Tibial nerve (tissue), 4 donors: ENCODE measurements around the gene FAS. TPM values are rescaled to one million over a fixed set of nuclear protein-coding genes. Genes with fewer than 3 reads are reported as not detected.
A peak's percentile ranks its signal among the peaks of the same experiment; 100 is the strongest.
"Not testable (repeated sequence)": the region's sequence is repeated elsewhere in the genome, so short reads cannot be mapped to it uniquely, and the experiment has no call there.

ENCODE experiments used
- DNase-seq, 2 donors: peaks; one replicate each; pipeline ENCODE4 v3.0.0-alpha.2; 2019; ENCODE audit warnings: low spot score in 2 of 2
- H3K27ac ChIP-seq, 4 donors: fragments of 200-600 bp; sonication (generic) in 3 of 4; one replicate each; pipeline ENCODE4 v1.5.1; 2017 to 2019; ENCODE audit warnings: mild to moderate bottlenecking in 1 of 4
- H3K27me3 ChIP-seq, 2 donors: fragments of 200-600 bp; sonication (generic) in 1 of 2; one replicate each; pipeline versions ENCODE4 v1.5.1 to v1.6.0; 2017 to 2019
- H3K36me3 ChIP-seq, 3 donors: fragments of 200-600 bp; sonication (generic); one replicate each; pipeline ENCODE4 v1.5.1; 2018 to 2019
- H3K4me1 ChIP-seq, 4 donors: fragments of 200-600 bp; sonication (generic) in 3 of 4; one replicate each; pipeline ENCODE4 v1.5.1; 2017 to 2019
- H3K4me3 ChIP-seq, 4 donors: fragments of 200-600 bp; sonication (generic) in 3 of 4; one replicate each; pipeline ENCODE4 v1.5.1; 2017 to 2019; ENCODE audit warnings: mild to moderate bottlenecking in 1 of 4, moderate library complexity in 1 of 4
- H3K9me3 ChIP-seq, 4 donors: fragments of 200-600 bp; sonication (generic) in 3 of 4; one replicate each; pipeline ENCODE4 v1.5.1; 2017 to 2019
- CTCF ChIP-seq, 5 experiments: fragments of 200-600 bp in 3 of 5; fragments of 450-650 bp in 2 of 5; sonication (generic) in 3 of 5; IDR thresholded peaks; one replicate each; pipeline ENCODE4 v1.5.1; 2016 to 2019; ENCODE audit warnings: antibody characterized with exemption in 5 of 5, mild to moderate bottlenecking in 3 of 5, moderate library complexity in 2 of 5
- EP300 ChIP-seq, 2 donors: sonication (generic); formaldehyde crosslinking; IDR thresholded peaks; one replicate each; pipeline ENCODE4 v1.6.1; 2017; ENCODE audit warnings: antibody characterized with exemption in 2 of 2, mild to moderate bottlenecking in 1 of 2
- POLR2A ChIP-seq, 2 donors: fragments of 450-650 bp; IDR thresholded peaks; one replicate each; pipeline ENCODE4 v1.6.1; 2017; ENCODE audit warnings: antibody characterized with exemption in 2 of 2, mild to moderate bottlenecking in 2 of 2, moderate library complexity in 2 of 2
- WGBS, 2 donors: methylation state at CpG; one replicate each; pipeline ENCODE4 v1.1.5; 2018; 5-methylcytosine and 5-hydroxymethylcytosine counted together
- total RNA-seq, 4 donors: library from RNA; depleted of rRNA; stranded (reverse); fragments of >200 nt; gene quantifications; one replicate each; pipeline ENCODE4 v1.1.0, GENCODE V29; 2016

Gene FAS
- total RNA-seq, 4 donors from 2014 or later, result 18.4 to 32.2 (median 20.9) TPM

DNA sequence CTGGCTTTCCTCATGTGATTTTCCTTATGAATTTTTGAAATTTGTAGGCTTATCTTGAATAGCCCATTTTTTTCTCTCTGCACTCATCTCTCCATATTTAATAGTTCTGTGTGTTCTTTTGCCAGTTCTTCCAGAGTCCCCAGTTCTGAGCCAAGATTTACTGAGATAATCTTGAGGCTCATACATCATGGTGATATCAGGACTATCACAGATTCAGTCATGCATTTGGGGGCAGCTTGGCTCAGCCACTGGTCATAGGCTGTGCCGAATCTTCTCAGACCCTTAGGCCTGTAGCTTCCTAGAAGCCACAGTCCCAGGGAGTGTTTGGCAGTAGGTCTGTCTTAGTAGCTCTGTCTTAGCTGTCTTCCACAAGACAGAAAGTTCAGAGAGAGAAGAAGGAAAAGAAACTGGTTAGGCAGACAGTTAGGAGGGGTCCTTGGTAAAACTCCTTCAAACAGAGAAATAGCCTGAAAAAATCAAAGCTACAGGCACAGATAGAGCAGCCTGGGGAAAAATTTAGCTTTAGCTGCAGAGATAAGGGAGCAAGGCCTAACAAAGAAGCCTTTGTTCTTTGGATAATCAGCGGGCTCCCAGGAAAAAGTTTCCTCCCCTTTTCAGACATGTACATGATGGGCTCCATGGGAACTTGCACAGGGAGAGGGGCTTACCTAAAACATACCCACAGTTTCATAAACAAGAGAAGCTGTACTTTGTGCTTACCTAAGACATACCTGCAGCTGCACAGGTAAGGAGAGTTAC lies 29.1 kb downstream of the FAS start:
- Histone ChIP-seq H3K4me3 (no peak overlapping the region), H3K27ac (no peak overlapping the region), H3K4me1 (peaks cover 0 to 6% (median 0%) of the 10 kb centered on the region in 4 donors), H3K27me3 (no peaks in the 10 kb centered on the region), H3K9me3 (no peaks in the 10 kb centered on the region), H3K36me3 (peaks cover 0 to 48% (median 0%) of the 10 kb centered on the region in 3 donors)
- DNase-seq, result no peak
- 37 to 59% methylated on average over 2 of the region's 2 CpGs for WGBS, 2 donors
- TF ChIP-seq CTCF (IDR thresholded peaks at IDR 0.05) (no peak), POLR2A (IDR thresholded peaks at IDR 0.05) (no peak), EP300 (IDR thresholded peaks at IDR 0.05) (no peak)

DNA sequence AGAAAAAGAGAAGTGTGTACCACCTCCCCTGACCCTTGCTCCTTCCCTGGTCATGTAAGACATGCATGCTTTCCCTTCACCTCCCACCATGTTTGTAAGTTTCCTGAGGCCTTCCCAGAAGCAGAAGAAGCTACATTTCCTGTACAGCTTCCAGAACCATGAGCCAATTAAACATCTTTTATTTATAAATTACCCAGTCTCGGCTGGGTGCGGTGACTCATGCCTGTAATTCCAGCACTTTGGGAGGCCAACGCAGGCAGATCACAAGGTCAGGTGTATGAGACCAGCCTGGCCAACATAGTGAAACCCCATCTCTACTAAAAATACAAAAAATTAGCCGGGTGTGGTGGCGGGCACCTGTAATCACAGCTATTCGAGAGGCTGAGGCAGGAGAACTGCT lies 30.9 kb downstream of the FAS start:
- H3K4me1 ChIP-seq, H3K4me3 ChIP-seq, DNase-seq, H3K9me3 ChIP-seq, H3K27ac ChIP-seq, H3K27me3 ChIP-seq: not testable (repeated sequence)
- 91 to 94% methylated on average over 6 of the region's 6 CpGs for WGBS, 2 donors
- H3K36me3 ChIP-seq, result peaks cover 0 to 40% (median 0%) of the 10 kb centered on the region in 3 donors

DNA sequence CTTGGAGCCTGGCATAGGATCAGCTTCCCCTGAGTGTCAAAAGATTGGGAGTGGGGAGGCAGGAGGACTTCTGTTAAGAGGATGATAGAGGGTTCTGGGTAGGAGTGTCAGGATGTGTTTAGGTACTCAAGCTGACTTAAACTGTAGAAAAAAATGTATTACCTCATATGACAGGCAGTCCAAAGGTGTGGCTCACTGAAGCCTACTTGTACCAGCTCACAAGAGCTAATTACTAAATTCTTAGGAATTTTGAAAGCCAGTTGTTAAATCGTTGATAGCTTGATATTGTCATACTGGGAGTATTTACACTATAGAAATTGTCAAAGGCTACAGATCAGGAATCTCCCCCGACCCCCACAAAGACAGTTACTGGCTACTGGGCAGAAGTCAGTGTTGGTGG lies 32.1 kb downstream of the FAS start:
- TF ChIP-seq POLR2A (IDR thresholded peaks at IDR 0.05), result no peak
- TF ChIP-seq CTCF (IDR thresholded peaks at IDR 0.05), result no peak
- no peak for TF ChIP-seq EP300 (IDR thresholded peaks at IDR 0.05)
- WGBS, 2 donors, result 73 to 75% methylated on average over 2 of the region's 2 CpGs
- Histone ChIP-seq H3K36me3 (peaks cover 0 to 36% (median 0%) of the 10 kb centered on the region in 3 donors), H3K9me3 (no peaks in the 10 kb centered on the region), H3K27ac (no peak overlapping the region), H3K4me3 (no peak overlapping the region), H3K27me3 (no peaks in the 10 kb centered on the region), H3K4me1 (peaks cover 0 to 6% (median 0%) of the 10 kb centered on the region in 4 donors)
- DNase-seq, result no peak

DNA sequence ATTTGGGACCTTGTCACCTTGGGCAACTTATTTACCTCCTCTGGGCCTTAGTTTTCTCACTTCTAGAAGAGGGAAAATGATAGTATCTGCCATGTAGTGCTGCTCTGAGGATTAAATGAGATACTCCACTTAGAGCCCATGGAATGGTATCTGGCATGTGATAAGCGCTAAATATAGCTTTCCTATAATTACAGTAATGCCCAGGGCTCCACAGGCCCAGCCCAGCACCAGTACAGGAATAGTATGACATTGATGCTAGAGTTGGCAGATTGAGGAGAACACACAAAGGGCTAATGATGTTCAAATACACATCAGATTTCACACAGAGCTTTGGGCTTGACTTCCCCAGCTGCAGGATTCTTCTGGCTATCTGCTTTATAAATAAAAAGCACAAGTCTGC lies 34.9 kb downstream of the FAS start:
- H3K9me3 ChIP-seq, result no peaks in the 10 kb centered on the region
- 100% methylated on average over 1 of the region's 1 CpG for WGBS, 2 donors
- no peak for DNase-seq
- no peak for TF ChIP-seq POLR2A (IDR thresholded peaks at IDR 0.05)
- peaks cover 0 to 10% (median 1%) of the 10 kb centered on the region in 4 donors for H3K4me1 ChIP-seq
- no peak overlapping the region for H3K4me3 ChIP-seq
- H3K27me3 ChIP-seq, result no peaks in the 10 kb centered on the region
- no peak overlapping the region for H3K27ac ChIP-seq
- peaks cover 0 to 13% (median 0%) of the 10 kb centered on the region in 3 donors for H3K36me3 ChIP-seq

- TF ChIP-seq CTCF (IDR thresholded peaks at IDR 0.05), result no peak
- TF ChIP-seq EP300 (IDR thresholded peaks at IDR 0.05), result no peak
- no peak for TF ChIP-seq POLR2A (IDR thresholded peaks at IDR 0.05)
- Histone ChIP-seq H3K27ac (no peak overlapping the region), H3K36me3 (no peaks in the 10 kb centered on the region), H3K9me3 (no peaks in the 10 kb centered on the region), H3K4me3 (no peak overlapping the region), H3K4me1 (peaks cover 0 to 32% (median 6%) of the 10 kb centered on the region in 4 donors), H3K27me3 (no peaks in the 10 kb centered on the region)
- WGBS, 2 donors, result 87% methylated on average over 2 of the region's 2 CpGs
- DNase-seq, result no peak
Measured at GRCh38 chr10:89029181-89029580, 38.6 kb downstream of the FAS start.

- H3K4me3 ChIP-seq, result no peak overlapping the region
- no peaks in the 10 kb centered on the region for H3K27me3 ChIP-seq
- no peaks in the 10 kb centered on the region for H3K36me3 ChIP-seq
- peak in 1 of 2 donors; percentile 54 for TF ChIP-seq EP300 (IDR thresholded peaks at IDR 0.05)
- TF ChIP-seq POLR2A (IDR thresholded peaks at IDR 0.05), result no peak
- TF ChIP-seq CTCF (IDR thresholded peaks at IDR 0.05), result peak; percentile 78 to 95 (median 81)
- DNase-seq, result peak; percentile 47 to 81
- H3K9me3 ChIP-seq, result no peaks in the 10 kb centered on the region
- WGBS, 2 donors, result 32 to 36% methylated on average over 8 of the region's 8 CpGs
- H3K27ac ChIP-seq, result peak overlapping the region in 1 of 4 donors; percentile 24
- H3K4me1 ChIP-seq, result peaks cover 0 to 32% (median 6%) of the 10 kb centered on the region in 4 donors
Measured at GRCh38 chr10:89029785-89030437, 39.3 kb downstream of the FAS start.
